Measurements from ENCODE around the gene MPC2.
A peak's percentile ranks its signal among the peaks of the same experiment; 100 is the strongest.

MPC2 gene

GRCh38 chr1:167949785-167950184, 12.9 kb upstream of the MPC2 start:
- TF ChIP-seq CTCF (IDR thresholded peaks at IDR 0.05; ENCODE audit: low read depth, low read length), result no peak
- no peak for DNase-seq (ENCODE audit: low read depth in 2 of 2)
- no peak overlapping the region for H3K4me3 ChIP-seq (replicated peaks in 1 of 2; ENCODE audit: low read depth in 2 of 2, low read length in 2 of 2)

- TF ChIP-seq CTCF (IDR thresholded peaks at IDR 0.05; ENCODE audit: low read depth, low read length), result no peak
- DNase-seq (ENCODE audit: low read depth in 2 of 2), result no peak
Observed at GRCh38 chr1:167947733-167948132, 10.9 kb upstream of the MPC2 start.

GRCh38 chr1:167943541-167943940, 6.7 kb upstream of the MPC2 start:
- DNase-seq (ENCODE audit: low read depth in 2 of 2), result no peak
- no peak overlapping the region for H3K4me3 ChIP-seq (replicated peaks in 1 of 2; ENCODE audit: low read depth in 2 of 2, low read length in 2 of 2)
- TF ChIP-seq CTCF (IDR thresholded peaks at IDR 0.05; ENCODE audit: low read depth, low read length), result no peak

More at GRCh38 chr1:167947733-167948132, 10.9 kb upstream of the MPC2 start:
- no peak overlapping the region for H3K4me3 ChIP-seq (replicated peaks in 1 of 2; ENCODE audit: low read depth in 2 of 2, low read length in 2 of 2)

- no peak overlapping the region for H3K4me3 ChIP-seq (replicated peaks in 1 of 2; ENCODE audit: low read depth in 2 of 2, low read length in 2 of 2)
- DNase-seq (ENCODE audit: low read depth in 2 of 2), result no peak
- TF ChIP-seq CTCF (IDR thresholded peaks at IDR 0.05; ENCODE audit: low read depth, low read length), result no peak
Observed at GRCh38 chr1:167940264-167940663, 3.4 kb upstream of the MPC2 start.

GRCh38 chr1:167938080-167938636, 1.3 kb upstream of the MPC2 start:
- H3K4me3 ChIP-seq (replicated peaks in 1 of 2; ENCODE audit: low read depth in 2 of 2, low read length in 2 of 2), result peak overlapping the region; percentile 95 to 97
- peak in 1 of 2 donors; percentile 5 for DNase-seq (ENCODE audit: low read depth in 2 of 2)
- no peak for TF ChIP-seq CTCF (IDR thresholded peaks at IDR 0.05; ENCODE audit: low read depth, low read length)

- no peak for DNase-seq (ENCODE audit: low read depth in 2 of 2)
- TF ChIP-seq CTCF (IDR thresholded peaks at IDR 0.05; ENCODE audit: low read depth, low read length), result no peak
- peak overlapping the region; percentile 95 to 97 for H3K4me3 ChIP-seq (replicated peaks in 1 of 2; ENCODE audit: low read depth in 2 of 2, low read length in 2 of 2)
Observed at GRCh38 chr1:167937709-167938010, 788 bp upstream of the MPC2 start.

Measured in cardiac fibroblast (primary cell).